HEK293 (cell line): ENCODE results near the gene CYP4F12.

ENCODE experiments used
- CTCF ChIA-PET: fragments of 350-600 bp; formaldehyde crosslinking; extraction: SDS; loops from one replicate; lab custom pipeline; 2021; ENCODE audit warnings: antibody characterized with exemption; lab: Yijun Ruan, JAX
- POLR2A ChIA-PET: fragments of 300-600 bp; formaldehyde crosslinking; extraction: SDS; loops from one replicate; lab custom pipeline; 2020; ENCODE audit warnings: antibody characterized with exemption, inconsistent platforms; lab: Yijun Ruan, JAX
- H3K27ac ChIP-seq: fragments of 200-500 bp; sonication (Bioruptor generic); 2 replicates; pipeline ENCODE4 v1.5.1; 2014; ENCODE audit warnings: low read depth, low read length, control low read depth, inconsistent platforms; ENCODE audit errors: extremely low read depth
- H3K36me3 ChIP-seq, 2 experiments: fragments of 200-500 bp in 1 of 2; sonication (Bioruptor generic) in 1 of 2; 1 replicate in 1 of 2; 2 replicates in 1 of 2; pipeline ENCODE4 v1.5.1; 2014 to 2017; ENCODE audit warnings: inconsistent platforms in 2 of 2, low read length in 2 of 2; ENCODE audit not compliant: control insufficient read depth in 2 of 2, insufficient read depth in 1 of 2
- H3K4me1 ChIP-seq: fragments of 200-500 bp; sonication (Bioruptor generic); 2 replicates; pipeline ENCODE4 v1.5.1; 2014; ENCODE audit warnings: mild to moderate bottlenecking, low read length, inconsistent platforms; ENCODE audit not compliant: control insufficient read depth, insufficient read depth
- H3K4me3 ChIP-seq: 2 replicates; pipeline ENCODE4 v1.5.1; 2011; ENCODE audit warnings: low read depth, mild to moderate bottlenecking, control low read depth, low read length, moderate library complexity
- H3K9me3 ChIP-seq: fragments of 200-500 bp; sonication (Bioruptor generic); 2 replicates; pipeline ENCODE4 v1.5.1; 2014; ENCODE audit warnings: low read depth, low read length, inconsistent platforms; ENCODE audit not compliant: control insufficient read depth, insufficient read depth
- GFI1B ChIP-seq: fragments of 450-650 bp; formaldehyde crosslinking; IDR thresholded peaks from 2 replicates; pipeline ENCODE4 v1.5.1; 2016; ENCODE audit warnings: missing biosample characterization, missing genetic modification characterization
- GLI2 ChIP-seq: fragments of 450-650 bp; formaldehyde crosslinking; IDR thresholded peaks from 2 replicates; pipeline ENCODE4; 2017; ENCODE audit warnings: missing biosample characterization, missing genetic modification characterization, low read depth, borderline replicate concordance
- GLIS1 ChIP-seq: fragments of 450-650 bp; formaldehyde crosslinking; IDR thresholded peaks from 2 replicates; pipeline ENCODE4 v1.5.1; 2016; ENCODE audit warnings: missing biosample characterization, missing genetic modification characterization
- INSM2 ChIP-seq: fragments of 450-650 bp; formaldehyde crosslinking; IDR thresholded peaks from 2 replicates; pipeline ENCODE4 v1.5.1; 2016; ENCODE audit warnings: missing biosample characterization, missing genetic modification characterization
- MEIS1 ChIP-seq: sonication (generic); formaldehyde crosslinking; IDR thresholded peaks from 2 replicates; pipeline ENCODE4 v1.8.1; 2022; ENCODE audit warnings: missing genetic modification reagents, mild to moderate bottlenecking, borderline replicate concordance
- SETDB1 ChIP-seq: IDR thresholded peaks from one replicate; pipeline ENCODE4 v1.6.1; 2017; ENCODE audit warnings: mild to moderate bottlenecking, low read length, moderate library complexity, mixed read lengths; ENCODE audit not compliant: insufficient read length
- YY1 ChIP-seq: fragments of 450-650 bp; formaldehyde crosslinking; IDR thresholded peaks from 2 replicates; pipeline ENCODE4 v1.5.1; 2018; ENCODE audit warnings: missing biosample characterization, missing genetic modification characterization
- ZIC2 ChIP-seq: fragments of 450-650 bp; formaldehyde crosslinking; IDR thresholded peaks from 2 replicates; pipeline ENCODE4 v1.5.1; 2016; ENCODE audit warnings: missing biosample characterization, missing genetic modification characterization
- ZNF221 ChIP-seq: fragments of 450-650 bp; formaldehyde crosslinking; IDR thresholded peaks from 2 replicates; pipeline ENCODE4 v1.5.1; 2017; ENCODE audit warnings: missing biosample characterization, missing genetic modification characterization, borderline replicate concordance
- ZNF23 ChIP-seq: fragments of 450-650 bp; formaldehyde crosslinking; IDR thresholded peaks from 2 replicates; pipeline ENCODE4 v1.5.1; 2016; ENCODE audit warnings: missing biosample characterization, missing genetic modification characterization, borderline replicate concordance
- ZNF324 ChIP-seq: fragments of 450-650 bp; formaldehyde crosslinking; IDR thresholded peaks from 2 replicates; pipeline ENCODE4 v1.5.1; 2016; ENCODE audit warnings: missing biosample characterization, missing genetic modification characterization
- ZNF335 ChIP-seq: fragments of 450-650 bp; formaldehyde crosslinking; conservative IDR thresholded peaks from 2 replicates; pipeline ENCODE4 v1.5.1; 2016; ENCODE audit warnings: missing biosample characterization, missing genetic modification characterization
- ZNF362 ChIP-seq: fragments of 450-650 bp; formaldehyde crosslinking; IDR thresholded peaks from 2 replicates; pipeline ENCODE4 v1.5.1; 2016; ENCODE audit warnings: missing biosample characterization, missing genetic modification characterization
- ZNF426 ChIP-seq: fragments of 450-650 bp; formaldehyde crosslinking; IDR thresholded peaks from 2 replicates; pipeline ENCODE4 v1.5.1; 2017; ENCODE audit warnings: missing biosample characterization, missing genetic modification characterization, mild to moderate bottlenecking, inconsistent platforms, moderate library complexity
- ZNF433 ChIP-seq: fragments of 450-650 bp; formaldehyde crosslinking; IDR thresholded peaks from 2 replicates; pipeline ENCODE4 v1.5.1; 2016; ENCODE audit warnings: missing biosample characterization, missing genetic modification characterization, low read depth
- ZNF473 ChIP-seq: fragments of 450-650 bp; formaldehyde crosslinking; IDR thresholded peaks from 2 replicates; pipeline ENCODE4 v1.5.1; 2017; ENCODE audit warnings: missing biosample characterization, missing genetic modification characterization
- ZNF585B ChIP-seq: fragments of 450-650 bp; formaldehyde crosslinking; IDR thresholded peaks from 2 replicates; pipeline ENCODE4 v1.5.1; 2016; ENCODE audit warnings: missing biosample characterization, missing genetic modification characterization
- ZNF658 ChIP-seq: fragments of 450-650 bp; formaldehyde crosslinking; IDR thresholded peaks from 2 replicates; pipeline ENCODE4; 2016; ENCODE audit warnings: missing biosample characterization, missing genetic modification characterization
- ZSCAN18 ChIP-seq: fragments of 450-650 bp; formaldehyde crosslinking; IDR thresholded peaks from 2 replicates; pipeline ENCODE4 v1.5.1; 2016; ENCODE audit warnings: missing biosample characterization, missing genetic modification characterization
- TF ChIP-seq, protein P1 (sequence below): fragments of 450-650 bp; formaldehyde crosslinking; IDR thresholded peaks from 2 replicates; pipeline ENCODE4 v1.5.1; 2016; ENCODE audit warnings: missing biosample characterization, missing genetic modification characterization, borderline replicate concordance
- TF ChIP-seq, protein P2 (sequence below): fragments of 450-650 bp; formaldehyde crosslinking; IDR thresholded peaks from 2 replicates; pipeline ENCODE4 v1.5.1; 2017; ENCODE audit warnings: missing biosample characterization, missing genetic modification characterization
- TF ChIP-seq, protein P3 (sequence below): fragments of 450-650 bp; formaldehyde crosslinking; IDR thresholded peaks from 2 replicates; pipeline ENCODE4 v1.5.1; 2017; ENCODE audit warnings: missing biosample characterization, missing genetic modification characterization
- TF ChIP-seq, protein P4 (sequence below): fragments of 450-650 bp; IDR thresholded peaks from 2 replicates; pipeline ENCODE4 v1.5.1; 2018; ENCODE audit warnings: missing biosample characterization, mild to moderate bottlenecking, missing genetic modification characterization

Gene CYP4F12

GRCh38 chr19:15663247-15663646 is 9.6 kb upstream of the CYP4F12 start (continued):
- TF ChIP-seq ZNF426 (tag by site-specific recombination) = no peak
- TF ChIP-seq GLIS1 (tag by site-specific recombination) = no peak
- TF ChIP-seq, protein P1, sequence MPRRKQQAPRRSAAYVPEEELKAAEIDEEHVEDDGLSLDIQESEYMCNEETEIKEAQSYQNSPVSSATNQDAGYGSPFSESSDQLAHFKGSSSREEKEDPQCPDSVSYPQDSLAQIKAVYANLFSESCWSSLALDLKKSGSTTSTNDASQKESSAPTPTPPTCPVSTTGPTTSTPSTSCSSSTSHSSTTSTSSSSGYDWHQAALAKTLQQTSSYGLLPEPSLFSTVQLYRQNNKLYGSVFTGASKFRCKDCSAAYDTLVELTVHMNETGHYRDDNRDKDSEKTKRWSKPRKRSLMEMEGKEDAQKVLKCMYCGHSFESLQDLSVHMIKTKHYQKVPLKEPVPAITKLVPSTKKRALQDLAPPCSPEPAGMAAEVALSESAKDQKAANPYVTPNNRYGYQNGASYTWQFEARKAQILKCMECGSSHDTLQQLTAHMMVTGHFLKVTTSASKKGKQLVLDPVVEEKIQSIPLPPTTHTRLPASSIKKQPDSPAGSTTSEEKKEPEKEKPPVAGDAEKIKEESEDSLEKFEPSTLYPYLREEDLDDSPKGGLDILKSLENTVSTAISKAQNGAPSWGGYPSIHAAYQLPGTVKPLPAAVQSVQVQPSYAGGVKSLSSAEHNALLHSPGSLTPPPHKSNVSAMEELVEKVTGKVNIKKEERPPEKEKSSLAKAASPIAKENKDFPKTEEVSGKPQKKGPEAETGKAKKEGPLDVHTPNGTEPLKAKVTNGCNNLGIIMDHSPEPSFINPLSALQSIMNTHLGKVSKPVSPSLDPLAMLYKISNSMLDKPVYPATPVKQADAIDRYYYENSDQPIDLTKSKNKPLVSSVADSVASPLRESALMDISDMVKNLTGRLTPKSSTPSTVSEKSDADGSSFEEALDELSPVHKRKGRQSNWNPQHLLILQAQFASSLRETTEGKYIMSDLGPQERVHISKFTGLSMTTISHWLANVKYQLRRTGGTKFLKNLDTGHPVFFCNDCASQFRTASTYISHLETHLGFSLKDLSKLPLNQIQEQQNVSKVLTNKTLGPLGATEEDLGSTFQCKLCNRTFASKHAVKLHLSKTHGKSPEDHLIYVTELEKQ (tag by site-specific recombination) = no peak
- TF ChIP-seq, protein P2, sequence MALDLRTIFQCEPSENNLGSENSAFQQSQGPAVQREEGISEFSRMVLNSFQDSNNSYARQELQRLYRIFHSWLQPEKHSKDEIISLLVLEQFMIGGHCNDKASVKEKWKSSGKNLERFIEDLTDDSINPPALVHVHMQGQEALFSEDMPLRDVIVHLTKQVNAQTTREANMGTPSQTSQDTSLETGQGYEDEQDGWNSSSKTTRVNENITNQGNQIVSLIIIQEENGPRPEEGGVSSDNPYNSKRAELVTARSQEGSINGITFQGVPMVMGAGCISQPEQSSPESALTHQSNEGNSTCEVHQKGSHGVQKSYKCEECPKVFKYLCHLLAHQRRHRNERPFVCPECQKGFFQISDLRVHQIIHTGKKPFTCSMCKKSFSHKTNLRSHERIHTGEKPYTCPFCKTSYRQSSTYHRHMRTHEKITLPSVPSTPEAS (tag by site-specific recombination) = no peak
- no peak for TF ChIP-seq SETDB1
- no peak for TF ChIP-seq ZIC2 (tag by site-specific recombination)
- TF ChIP-seq, protein P3, sequence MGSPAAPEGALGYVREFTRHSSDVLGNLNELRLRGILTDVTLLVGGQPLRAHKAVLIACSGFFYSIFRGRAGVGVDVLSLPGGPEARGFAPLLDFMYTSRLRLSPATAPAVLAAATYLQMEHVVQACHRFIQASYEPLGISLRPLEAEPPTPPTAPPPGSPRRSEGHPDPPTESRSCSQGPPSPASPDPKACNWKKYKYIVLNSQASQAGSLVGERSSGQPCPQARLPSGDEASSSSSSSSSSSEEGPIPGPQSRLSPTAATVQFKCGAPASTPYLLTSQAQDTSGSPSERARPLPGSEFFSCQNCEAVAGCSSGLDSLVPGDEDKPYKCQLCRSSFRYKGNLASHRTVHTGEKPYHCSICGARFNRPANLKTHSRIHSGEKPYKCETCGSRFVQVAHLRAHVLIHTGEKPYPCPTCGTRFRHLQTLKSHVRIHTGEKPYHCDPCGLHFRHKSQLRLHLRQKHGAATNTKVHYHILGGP (tag by site-specific recombination) = no peak
- no peak for TF ChIP-seq GFI1B
- no peak for TF ChIP-seq ZNF362 (tag by site-specific recombination)
- no peak for TF ChIP-seq ZNF335
- TF ChIP-seq ZNF324 (tag by site-specific recombination) = no peak
- TF ChIP-seq, all 188 proteins: peak for 0

- Histone ChIP-seq H3K27ac (no peak overlapping the region), H3K36me3 (no peaks in the 10 kb centered on the region), H3K9me3 (no peaks in the 10 kb centered on the region), H3K4me1 (no peaks in the 10 kb centered on the region), H3K4me3 (no peak overlapping the region)
- ChIA-PET CTCF (no interaction called here), POLR2A (interaction anchor here (0.6 kb wide), 1 partner anchor 496 kb away, joined by 7 read pairs; no protein-coding TSS in a partner anchor)
- TF ChIP-seq ZNF433 (no peak), ZNF23 (tag by site-specific recombination) (no peak), ZNF473 (tag by site-specific recombination) (no peak)
These were observed 6.7 kb upstream of the CYP4F12 start for GRCh38 chr19:15666186-15666585.

DNA sequence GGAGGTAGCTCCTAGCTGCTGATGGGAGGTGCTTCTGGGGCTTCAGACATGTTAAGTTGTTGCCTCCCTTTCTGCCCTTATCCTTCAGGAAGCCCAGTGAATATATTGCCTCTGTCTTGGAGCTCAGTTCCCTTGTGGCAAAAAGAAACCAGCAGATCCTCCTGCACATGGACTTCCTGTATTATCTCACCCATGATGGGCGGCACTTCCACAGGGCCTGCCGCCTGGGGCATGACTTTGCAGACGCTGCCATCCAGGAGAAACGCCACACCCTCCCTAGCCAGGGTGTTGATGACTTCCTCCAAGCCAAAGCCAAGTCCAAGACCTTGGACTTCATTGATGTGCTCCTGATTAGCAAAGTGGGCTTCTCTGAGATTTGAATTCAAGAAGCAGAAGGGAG is 6.0 kb upstream of the CYP4F12 start:
- Histone ChIP-seq H3K9me3 (no peaks in the 10 kb centered on the region), H3K4me3 (no peak overlapping the region), H3K4me1 (no peaks in the 10 kb centered on the region), H3K27ac (no peak overlapping the region), H3K36me3 (no peaks in the 10 kb centered on the region)
- CTCF ChIA-PET = no interaction called here
- POLR2A ChIA-PET = no interaction called here
- TF ChIP-seq MEIS1 (CRISPR knock-in tag) (no peak), ZNF221 (tag by site-specific recombination) (no peak), YY1 (no peak), INSM2 (no peak), ZNF658 (no peak), ZSCAN18 (no peak), GLI2 (tag by site-specific recombination) (no peak), ZNF585B (tag by site-specific recombination) (no peak)
- TF ChIP-seq, protein P4, sequence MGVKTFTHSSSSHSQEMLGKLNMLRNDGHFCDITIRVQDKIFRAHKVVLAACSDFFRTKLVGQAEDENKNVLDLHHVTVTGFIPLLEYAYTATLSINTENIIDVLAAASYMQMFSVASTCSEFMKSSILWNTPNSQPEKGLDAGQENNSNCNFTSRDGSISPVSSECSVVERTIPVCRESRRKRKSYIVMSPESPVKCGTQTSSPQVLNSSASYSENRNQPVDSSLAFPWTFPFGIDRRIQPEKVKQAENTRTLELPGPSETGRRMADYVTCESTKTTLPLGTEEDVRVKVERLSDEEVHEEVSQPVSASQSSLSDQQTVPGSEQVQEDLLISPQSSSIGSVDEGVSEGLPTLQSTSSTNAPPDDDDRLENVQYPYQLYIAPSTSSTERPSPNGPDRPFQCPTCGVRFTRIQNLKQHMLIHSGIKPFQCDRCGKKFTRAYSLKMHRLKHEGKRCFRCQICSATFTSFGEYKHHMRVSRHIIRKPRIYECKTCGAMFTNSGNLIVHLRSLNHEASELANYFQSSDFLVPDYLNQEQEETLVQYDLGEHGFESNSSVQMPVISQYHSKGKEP (tag by site-specific recombination) = no peak
